IPS-NIHi11 (cell line): ENCODE results near the gene GJB3.

Source experiments
- DNase-seq: peaks from one replicate; pipeline ENCODE4 v3.0.0; 2012; ENCODE audit warnings: mixed read lengths, low spot score

Gene GJB3

DNA sequence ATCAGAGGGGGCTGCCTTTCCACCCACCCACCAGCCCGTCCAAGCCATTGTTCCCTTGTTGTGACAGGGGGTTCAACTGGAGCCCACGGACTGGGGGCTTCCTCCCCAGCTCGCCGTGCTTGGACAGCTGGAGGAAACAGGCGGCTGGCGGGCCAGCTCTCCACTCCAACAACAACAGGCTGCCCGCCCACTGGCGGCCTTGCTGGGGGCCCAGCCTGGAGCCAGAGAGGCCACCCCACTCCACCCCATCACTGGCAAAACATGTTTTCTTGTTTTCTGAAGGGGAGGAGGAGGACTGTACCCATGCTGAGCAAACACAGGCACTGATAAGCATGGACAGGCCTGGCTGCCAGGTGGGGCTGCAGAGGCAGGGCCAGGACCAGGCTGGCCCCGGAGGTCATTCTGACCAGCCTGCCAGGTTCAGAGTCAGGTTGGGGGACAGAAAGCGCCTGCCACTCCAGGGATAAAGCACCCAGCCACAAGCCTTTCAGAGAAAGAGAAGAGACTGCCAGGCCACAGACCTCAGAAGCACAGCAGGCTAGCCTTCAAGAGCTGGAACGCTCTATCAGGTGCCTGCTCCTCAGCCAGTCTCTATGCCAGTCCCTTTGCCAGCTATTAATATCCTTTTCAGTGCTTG is 44.6 kb downstream of the GJB3 start:
- DNase-seq = no peak

DNA sequence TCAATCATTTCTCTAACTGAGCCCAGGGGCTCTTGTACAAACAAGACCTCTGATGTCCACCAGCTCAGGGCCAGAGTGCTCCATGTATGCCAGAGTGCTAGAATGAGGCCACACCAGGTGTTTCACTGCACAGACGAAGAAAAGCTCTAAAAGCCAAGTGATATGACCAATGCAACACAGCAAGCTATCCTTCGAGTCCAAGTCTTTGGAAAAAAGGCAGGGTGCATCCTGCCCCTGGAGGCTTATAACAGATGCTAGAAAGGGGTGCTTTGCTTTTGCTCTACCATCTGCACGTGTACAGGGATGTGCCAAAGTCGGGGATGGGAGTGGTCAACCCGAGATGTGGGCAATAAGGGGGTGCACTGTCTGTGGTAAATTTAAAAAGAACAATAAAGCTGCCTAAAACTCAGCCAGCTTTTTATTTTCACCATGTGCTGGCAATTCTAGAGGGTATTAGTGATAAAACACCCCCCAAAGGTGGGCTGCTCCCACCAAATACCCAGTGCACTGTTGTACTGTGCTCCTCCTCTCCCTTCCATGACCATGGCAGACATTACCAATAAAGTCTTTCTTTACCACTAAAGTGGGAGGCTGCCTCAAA is 46.4 kb downstream of the GJB3 start:
- DNase-seq = no peak

DNA sequence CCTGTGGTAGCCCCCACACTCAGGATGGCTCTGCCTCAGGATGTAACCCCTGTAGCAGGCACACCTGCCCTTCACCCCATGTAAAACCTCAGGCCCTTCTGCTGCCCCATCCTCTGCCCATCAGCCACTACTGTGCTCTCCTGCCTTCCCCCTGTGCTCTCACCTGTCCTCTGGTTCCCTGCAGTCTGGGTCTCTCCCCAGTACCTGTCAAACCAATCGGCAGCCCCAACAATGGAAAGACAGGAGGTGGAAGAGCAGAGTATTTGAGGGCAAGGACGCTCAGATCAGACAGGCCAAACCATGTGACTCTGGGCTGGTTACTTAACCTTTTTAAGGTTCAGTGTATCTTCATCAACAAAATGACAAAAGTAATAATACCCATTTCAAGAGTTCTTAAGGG is 47.6 kb downstream of the GJB3 start:
- no peak for DNase-seq

DNA sequence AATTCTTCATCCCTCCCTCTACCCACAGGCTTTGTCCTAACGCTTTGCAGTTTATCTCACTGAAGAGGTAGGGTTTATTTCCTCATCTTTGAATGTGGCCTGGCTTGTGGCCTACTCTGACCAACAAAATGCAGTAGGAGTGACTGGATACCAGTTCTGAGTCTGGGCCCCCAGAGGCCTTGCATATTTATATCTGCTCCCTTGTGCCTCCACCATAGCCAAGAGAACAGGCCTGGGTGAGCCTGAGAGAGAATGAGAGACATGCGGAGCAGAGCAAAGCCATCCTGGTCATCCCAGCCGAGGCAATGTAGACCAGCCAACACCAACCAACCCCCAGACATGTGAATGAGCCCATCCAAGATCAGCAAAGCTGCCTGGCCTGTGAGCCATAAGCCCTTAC is 48.2 kb downstream of the GJB3 start:
- no peak for DNase-seq

DNA sequence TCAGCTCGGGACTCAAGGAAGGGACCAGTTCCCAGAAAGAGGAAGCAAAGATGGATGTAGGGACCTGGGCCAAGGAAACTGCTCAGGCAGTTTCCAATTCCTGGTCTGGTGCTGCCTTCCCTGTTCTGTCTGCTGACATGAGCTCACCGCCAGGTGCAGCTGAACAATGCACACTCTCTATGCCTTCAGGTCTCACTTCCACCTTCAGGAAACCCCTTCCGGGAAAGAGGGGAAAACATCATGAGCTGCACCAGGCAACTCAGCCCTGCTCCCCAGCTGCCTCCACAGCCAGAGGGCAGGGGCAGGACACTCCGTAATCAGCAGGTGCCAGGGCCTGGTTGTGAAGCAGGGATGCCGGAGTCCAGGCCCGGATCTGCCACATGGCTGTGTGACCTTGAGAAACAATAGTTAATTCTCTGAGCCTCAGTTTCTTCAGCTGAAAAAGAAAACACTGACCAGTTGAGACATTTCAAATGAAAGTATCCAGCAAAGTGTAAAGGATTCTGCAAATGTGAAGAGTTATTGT is 50.8 kb downstream of the GJB3 start:
- DNase-seq = no peak

DNA sequence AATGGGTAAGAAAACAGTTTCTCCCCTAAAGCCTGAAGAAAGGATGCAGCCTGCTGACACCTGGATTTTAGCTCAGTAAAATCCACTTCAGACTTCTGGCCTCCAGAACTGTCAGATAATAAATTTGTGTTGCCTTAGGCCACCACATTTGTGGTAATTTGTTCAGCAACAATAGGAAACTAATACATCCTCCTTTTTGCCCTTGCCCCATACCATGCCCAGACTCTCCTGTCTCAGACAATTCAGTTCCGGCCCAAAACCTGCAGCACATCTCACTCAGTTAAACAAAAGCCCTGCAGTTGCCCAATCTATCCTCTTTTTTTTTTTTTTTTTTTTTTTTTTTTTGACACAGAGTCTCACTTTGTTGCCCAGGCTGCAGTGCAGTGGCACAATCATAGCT is 52.7 kb downstream of the GJB3 start:
- no peak for DNase-seq
